Osteocyte (in vitro differentiated cells): ENCODE results near the gene NCK2. TPM values are rescaled to one million over a fixed set of nuclear protein-coding genes. Genes with fewer than 3 reads are reported as not detected.

Experiments used
- DNase-seq: peaks from one replicate; pipeline ENCODE4 v3.0.0; 2021; ENCODE audit warnings: mixed read lengths; ENCODE audit not compliant: unreplicated experiment; ENCODE audit errors: extremely low spot score
- H3K27ac Mint-ChIP-seq: one replicate; pipeline ENCODE4 v1.8.0; 2021; ENCODE audit warnings: mild to moderate bottlenecking, mixed read lengths; ENCODE audit not compliant: unreplicated experiment
- H3K27me3 Mint-ChIP-seq: one replicate; pipeline ENCODE4 v1.8.0; 2021; ENCODE audit warnings: mixed read lengths; ENCODE audit not compliant: unreplicated experiment
- H3K36me3 Mint-ChIP-seq: one replicate; pipeline ENCODE4 v1.8.0; 2021; ENCODE audit warnings: mixed read lengths; ENCODE audit not compliant: unreplicated experiment
- H3K4me1 Mint-ChIP-seq: one replicate; pipeline ENCODE4 v1.8.0; 2021; ENCODE audit warnings: mixed read lengths; ENCODE audit not compliant: unreplicated experiment
- H3K4me3 Mint-ChIP-seq: one replicate; pipeline ENCODE4 v1.8.0; 2021; ENCODE audit warnings: mild to moderate bottlenecking, moderate library complexity, mixed read lengths; ENCODE audit not compliant: unreplicated experiment
- H3K9me3 Mint-ChIP-seq: one replicate; pipeline ENCODE4 v1.8.0; 2021; ENCODE audit warnings: mixed read lengths; ENCODE audit not compliant: unreplicated experiment
- CTCF ChIP-seq: fragments of 200-600 bp; sonication (generic); IDR thresholded peaks from 2 replicates; pipeline ENCODE4 v1.5.0; 2021; ENCODE audit warnings: antibody characterized with exemption, mild to moderate bottlenecking, moderate library complexity
- total RNA-seq: library from RNA; stranded (reverse); gene quantifications from 2 replicates; pipeline ENCODE4 v1.2.1, GENCODE V29; 2021

The NCK2 gene
- total RNA-seq, 1 donor from 2014 or later, result 39.5 TPM

GRCh38 chr2:105776560-105776928 is 31.8 kb downstream of the NCK2 start:
- TF ChIP-seq CTCF, result no peak

GRCh38 chr2:105777031-105777482 is 32.3 kb downstream of the NCK2 start:
- no peak for TF ChIP-seq CTCF
- no peak for DNase-seq
- H3K4me3 Mint-ChIP-seq, result no peak overlapping the region
- H3K27ac Mint-ChIP-seq, result no peak overlapping the region
- H3K36me3 Mint-ChIP-seq, result peaks cover 2% of the 10 kb centered on the region
- no peaks in the 10 kb centered on the region for H3K27me3 Mint-ChIP-seq
- H3K9me3 Mint-ChIP-seq, result no peaks in the 10 kb centered on the region
- H3K4me1 Mint-ChIP-seq, result peaks cover 41% of the 10 kb centered on the region

More at GRCh38 chr2:105776560-105776928, 31.8 kb downstream of the NCK2 start:
- peaks cover 45% of the 10 kb centered on the region for H3K4me1 Mint-ChIP-seq
- peaks cover 2% of the 10 kb centered on the region for H3K36me3 Mint-ChIP-seq
- no peaks in the 10 kb centered on the region for H3K27me3 Mint-ChIP-seq
- no peaks in the 10 kb centered on the region for H3K9me3 Mint-ChIP-seq
- no peak overlapping the region for H3K4me3 Mint-ChIP-seq
- DNase-seq, result no peak
- H3K27ac Mint-ChIP-seq, result no peak overlapping the region

- Mint-ChIP-seq H3K9me3 (no peaks in the 10 kb centered on the region), H3K4me1 (peaks cover 36% of the 10 kb centered on the region), H3K36me3 (peaks cover 2% of the 10 kb centered on the region), H3K27ac (no peak overlapping the region), H3K27me3 (no peaks in the 10 kb centered on the region), H3K4me3 (no peak overlapping the region)
- no peak for TF ChIP-seq CTCF
- no peak for DNase-seq
Measured at GRCh38 chr2:105777506-105778055, 32.9 kb downstream of the NCK2 start.

GRCh38 chr2:105778080-105778607 is 33.4 kb downstream of the NCK2 start:
- TF ChIP-seq CTCF, result no peak
- no peaks in the 10 kb centered on the region for H3K27me3 Mint-ChIP-seq
- no peaks in the 10 kb centered on the region for H3K36me3 Mint-ChIP-seq
- DNase-seq, result no peak
- no peak overlapping the region for H3K4me3 Mint-ChIP-seq
- no peaks in the 10 kb centered on the region for H3K9me3 Mint-ChIP-seq
- peaks cover 32% of the 10 kb centered on the region for H3K4me1 Mint-ChIP-seq
- H3K27ac Mint-ChIP-seq, result no peak overlapping the region

GRCh38 chr2:105779394-105779793 is 34.7 kb downstream of the NCK2 start:
- Mint-ChIP-seq H3K27me3 (no peaks in the 10 kb centered on the region), H3K4me1 (peaks cover 28% of the 10 kb centered on the region), H3K9me3 (no peaks in the 10 kb centered on the region), H3K4me3 (no peak overlapping the region), H3K36me3 (no peaks in the 10 kb centered on the region), H3K27ac (no peak overlapping the region)
- TF ChIP-seq CTCF, result no peak
- DNase-seq, result no peak
